IgD-negative memory B cell (primary cell): ENCODE data around the gene CACNA2D3. TPM values are rescaled to one million over a fixed set of nuclear protein-coding genes. Genes with fewer than 3 reads are reported as not detected.

Experiments used
- H3K27ac Mint-ChIP-seq, 3 donors: one replicate each; pipeline ENCODE4 v1.8.0; 2020 to 2022; ENCODE audit warnings: mild to moderate bottlenecking in 3 of 3, mixed read lengths in 3 of 3, moderate library complexity in 1 of 3
- H3K27me3 Mint-ChIP-seq: one replicate; pipeline ENCODE4 v1.8.0; 2021; ENCODE audit warnings: mixed read lengths
- H3K36me3 Mint-ChIP-seq: one replicate; pipeline ENCODE4 v1.8.0; 2020; ENCODE audit warnings: mild to moderate bottlenecking, mixed read lengths
- H3K4me1 Mint-ChIP-seq, 3 donors: one replicate each; pipeline ENCODE4 v1.8.0; 2020 to 2022; ENCODE audit warnings: mixed read lengths in 3 of 3, mild to moderate bottlenecking in 1 of 3
- H3K4me3 Mint-ChIP-seq, 4 donors: one replicate each; pipeline ENCODE4 v1.8.0; 2020 to 2022; ENCODE audit warnings: mild to moderate bottlenecking in 4 of 4, mixed read lengths in 4 of 4, moderate library complexity in 3 of 4
- H3K9me3 Mint-ChIP-seq, 3 donors: one replicate each; pipeline ENCODE4 v1.8.0; 2020 to 2021; ENCODE audit warnings: mixed read lengths in 3 of 3, mild to moderate bottlenecking in 1 of 3
- polyA plus RNA-seq: library from polyadenylated mRNA; unstranded; fragments of 300-500 nt; fragmentation: Illumina TruSeq; gene quantifications from one replicate; pipeline ENCODE4 v1.2.3, GENCODE V29; 2021

Gene CACNA2D3
- polyA plus RNA-seq, 1 donor from 2014 or later, result not detected

DNA sequence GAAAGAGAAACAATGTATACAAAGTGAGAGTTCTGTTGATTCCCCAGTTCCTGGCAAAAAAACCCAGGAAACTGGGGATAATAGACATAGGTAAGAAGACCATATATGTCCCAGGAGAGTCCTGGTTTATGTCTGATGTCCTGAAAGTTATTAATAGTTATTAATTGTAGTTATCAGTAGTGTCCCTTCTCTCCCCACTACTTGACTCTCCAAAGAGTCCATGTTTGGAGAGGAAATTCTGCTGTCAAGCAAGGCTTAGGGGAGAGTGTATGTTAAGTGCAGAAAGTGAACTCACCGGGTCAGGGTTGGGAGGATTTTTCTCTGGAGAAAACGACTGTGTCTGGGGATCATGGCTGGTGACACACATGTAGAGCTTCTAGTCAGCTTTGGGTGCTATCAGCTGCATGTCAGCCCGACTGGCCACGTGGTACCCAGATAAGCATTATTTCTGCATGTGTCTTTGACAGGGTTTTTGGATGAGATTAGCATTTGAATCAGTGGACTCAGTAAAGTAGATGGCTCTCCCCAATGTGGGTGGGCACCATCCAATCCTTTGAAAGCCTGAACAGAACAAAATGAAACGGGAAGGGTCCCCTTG, 80.4 kb downstream of the CACNA2D3 start:
- Mint-ChIP-seq H3K27me3 (peaks cover 3% of the 10 kb centered on the region), H3K4me3 (no peak overlapping the region), H3K36me3 (no peaks in the 10 kb centered on the region), H3K27ac (no peak overlapping the region), H3K4me1 (no peaks in the 10 kb centered on the region), H3K9me3 (peaks cover 0 to 5% (median 5%) of the 10 kb centered on the region in 3 donors)

DNA sequence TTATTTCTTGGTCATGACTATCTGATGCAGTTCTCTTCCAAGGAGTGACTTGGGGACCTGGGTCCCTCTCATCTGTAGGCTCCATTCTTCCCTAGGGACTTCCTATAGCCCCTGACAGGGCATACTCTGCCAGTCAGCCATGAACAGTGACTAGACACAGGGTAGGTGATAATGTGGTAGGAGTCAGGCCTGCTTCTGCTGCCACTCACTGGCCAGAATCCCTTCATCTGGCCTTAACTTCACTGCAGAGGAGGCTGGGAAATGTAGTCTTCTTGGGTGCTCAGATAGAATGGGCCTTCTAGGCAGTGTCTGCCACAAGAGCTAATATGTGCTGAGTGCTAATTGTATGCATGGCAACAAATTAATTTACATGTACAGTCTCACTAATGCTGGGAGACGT, 84.5 kb downstream of the CACNA2D3 start:
- H3K9me3 Mint-ChIP-seq, result peaks cover 5 to 11% (median 5%) of the 10 kb centered on the region in 3 donors
- H3K27me3 Mint-ChIP-seq, result peaks cover 1% of the 10 kb centered on the region
- H3K27ac Mint-ChIP-seq, result no peak overlapping the region
- H3K4me3 Mint-ChIP-seq, result no peak overlapping the region
- no peaks in the 10 kb centered on the region for H3K4me1 Mint-ChIP-seq
- no peaks in the 10 kb centered on the region for H3K36me3 Mint-ChIP-seq

DNA sequence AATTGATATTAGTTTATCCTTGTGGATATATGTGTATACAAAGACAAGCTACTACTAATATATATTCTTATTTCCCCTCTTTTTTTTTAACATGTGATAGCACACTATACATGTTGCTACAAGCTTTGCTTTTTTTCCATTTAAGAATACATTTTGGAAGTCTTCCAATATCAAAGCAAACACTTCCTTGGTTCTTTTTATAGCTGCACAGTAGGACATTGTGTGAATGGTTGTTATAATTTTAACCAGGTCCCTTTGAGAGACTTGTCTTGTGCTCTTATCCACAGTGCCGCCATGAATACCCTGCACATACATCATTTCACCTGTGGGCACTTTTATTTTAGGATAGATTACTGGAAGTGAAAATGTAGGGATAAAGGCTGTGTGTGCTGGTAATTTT, 88.7 kb downstream of the CACNA2D3 start:
- no peaks in the 10 kb centered on the region for H3K4me1 Mint-ChIP-seq
- H3K36me3 Mint-ChIP-seq, result no peaks in the 10 kb centered on the region
- H3K4me3 Mint-ChIP-seq, result no peak overlapping the region

DNA sequence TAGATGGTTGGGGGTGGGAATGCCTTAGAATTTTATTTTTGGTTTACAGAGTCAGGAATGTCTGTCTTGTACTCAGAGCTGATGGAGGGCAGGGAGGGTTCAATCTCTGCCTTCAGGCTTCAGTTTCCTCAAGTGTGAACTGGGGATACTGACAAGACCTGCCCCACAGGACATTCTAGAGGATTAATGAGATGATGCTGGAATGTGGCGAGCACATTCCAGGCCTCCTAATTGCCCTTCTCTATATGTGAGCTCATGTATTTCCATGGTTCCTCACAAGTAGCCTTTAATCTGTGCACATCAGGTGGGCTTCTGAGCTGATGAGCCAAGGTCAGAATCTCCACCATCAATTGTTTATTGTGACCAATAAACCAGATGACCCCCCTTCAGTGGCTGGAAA, 90.4 kb downstream of the CACNA2D3 start:
- Mint-ChIP-seq H3K4me1 (no peaks in the 10 kb centered on the region), H3K27me3 (no peaks in the 10 kb centered on the region), H3K27ac (no peak overlapping the region), H3K4me3 (no peak overlapping the region), H3K36me3 (no peaks in the 10 kb centered on the region), H3K9me3 (peaks cover 0 to 18% (median 2%) of the 10 kb centered on the region in 3 donors)

More for the DNA sequence above, 88.7 kb downstream of the CACNA2D3 start:
- no peaks in the 10 kb centered on the region for H3K27me3 Mint-ChIP-seq
- H3K9me3 Mint-ChIP-seq, result peaks cover 0 to 18% (median 5%) of the 10 kb centered on the region in 3 donors
- no peak overlapping the region for H3K27ac Mint-ChIP-seq

DNA sequence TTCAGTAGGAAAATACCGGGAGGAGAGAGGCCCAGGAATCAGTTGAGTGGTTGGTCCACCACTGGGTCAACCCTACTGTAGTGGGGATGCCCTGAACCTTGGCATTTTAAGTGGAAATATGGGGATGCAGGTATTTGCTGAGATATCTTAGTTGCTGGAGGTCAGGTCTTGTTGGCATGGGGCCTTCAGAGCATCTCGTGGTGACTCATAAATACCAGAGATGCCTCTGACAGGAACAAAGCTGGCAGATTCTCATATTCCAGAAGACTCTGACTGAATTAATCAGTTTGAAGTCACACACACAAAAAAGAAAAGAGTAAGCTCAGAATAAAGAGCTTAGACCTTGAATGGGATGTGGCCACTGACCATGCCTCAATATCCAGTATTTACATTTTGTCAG, 91.6 kb downstream of the CACNA2D3 start:
- Mint-ChIP-seq H3K4me1 (no peaks in the 10 kb centered on the region), H3K36me3 (no peaks in the 10 kb centered on the region), H3K4me3 (no peak overlapping the region), H3K27me3 (no peaks in the 10 kb centered on the region), H3K27ac (no peak overlapping the region), H3K9me3 (peaks cover 0 to 15% (median 2%) of the 10 kb centered on the region in 3 donors)

DNA sequence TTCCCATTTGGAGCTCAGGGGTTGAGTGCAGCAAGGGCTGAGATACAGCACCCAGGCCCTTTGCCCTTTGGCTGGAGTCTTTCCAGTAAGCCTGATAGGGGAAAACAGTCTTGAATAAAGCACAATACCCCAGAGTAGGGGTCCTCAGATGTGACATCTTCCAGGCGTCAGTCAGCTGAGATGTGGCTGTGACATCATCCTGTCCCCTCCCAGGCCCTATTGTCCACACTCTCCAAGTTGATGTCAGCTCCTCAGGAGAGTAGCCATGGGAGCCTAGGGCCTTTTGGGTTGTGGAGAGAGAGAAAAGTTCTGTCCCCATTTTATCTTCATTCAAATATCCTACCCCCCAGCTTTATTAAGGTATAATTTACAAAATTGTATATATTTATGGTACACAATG, 92.5 kb downstream of the CACNA2D3 start:
- H3K9me3 Mint-ChIP-seq, result peaks cover 0 to 8% (median 2%) of the 10 kb centered on the region in 3 donors
- H3K36me3 Mint-ChIP-seq, result no peaks in the 10 kb centered on the region
- no peak overlapping the region for H3K27ac Mint-ChIP-seq
- no peaks in the 10 kb centered on the region for H3K27me3 Mint-ChIP-seq
- H3K4me1 Mint-ChIP-seq, result no peaks in the 10 kb centered on the region
- H3K4me3 Mint-ChIP-seq, result no peak overlapping the region

DNA sequence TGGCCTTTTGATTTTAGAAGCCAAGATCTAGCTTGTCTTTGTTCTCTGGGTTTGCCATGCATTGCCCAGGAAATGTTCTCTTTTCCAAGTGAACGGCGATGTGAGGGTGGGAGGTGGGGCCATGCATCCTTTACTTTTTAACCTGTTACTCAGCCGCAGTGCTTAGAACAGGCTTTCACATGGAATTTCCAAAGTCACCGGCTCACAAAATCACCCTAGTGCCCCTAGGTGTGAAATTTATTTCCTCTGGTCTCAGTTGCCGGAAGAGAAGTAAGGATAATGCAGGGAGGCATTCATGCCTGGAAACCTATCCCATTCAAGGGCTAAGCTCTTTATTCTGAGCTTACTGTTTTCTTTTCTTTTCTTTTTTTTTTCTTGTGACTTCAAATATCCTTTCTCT, 93.2 kb downstream of the CACNA2D3 start:
- H3K27me3 Mint-ChIP-seq, result no peaks in the 10 kb centered on the region
- no peaks in the 10 kb centered on the region for H3K4me1 Mint-ChIP-seq
- no peak overlapping the region for H3K4me3 Mint-ChIP-seq
- no peak overlapping the region for H3K27ac Mint-ChIP-seq
- peaks cover 0 to 7% (median 2%) of the 10 kb centered on the region in 3 donors for H3K9me3 Mint-ChIP-seq
- H3K36me3 Mint-ChIP-seq, result no peaks in the 10 kb centered on the region

DNA sequence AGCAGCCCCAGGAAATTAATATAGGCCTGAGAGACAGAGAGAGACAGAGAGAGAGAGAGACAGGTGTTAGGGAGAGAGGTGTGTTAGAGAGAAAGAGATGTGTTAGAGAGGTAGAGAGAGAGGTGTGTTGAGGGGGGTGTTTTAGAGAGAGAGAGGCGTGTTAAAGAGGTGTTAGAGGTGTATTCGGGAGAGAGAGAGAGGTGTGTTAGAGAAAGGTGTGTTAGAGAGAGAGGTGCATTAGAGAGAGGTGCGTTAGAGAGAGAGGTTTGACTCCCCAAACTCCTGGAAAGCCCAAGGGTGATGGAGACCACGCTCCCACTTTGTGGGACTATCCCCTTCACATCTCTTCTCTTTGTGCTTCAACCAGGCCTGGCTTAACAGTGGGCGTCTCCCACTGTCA, 95.5 kb downstream of the CACNA2D3 start:
- Mint-ChIP-seq H3K27me3 (no peaks in the 10 kb centered on the region), H3K4me1 (no peaks in the 10 kb centered on the region), H3K4me3 (no peak overlapping the region), H3K27ac (no peak overlapping the region), H3K36me3 (no peaks in the 10 kb centered on the region), H3K9me3 (peaks cover 0 to 3% (median 0%) of the 10 kb centered on the region in 3 donors)

DNA sequence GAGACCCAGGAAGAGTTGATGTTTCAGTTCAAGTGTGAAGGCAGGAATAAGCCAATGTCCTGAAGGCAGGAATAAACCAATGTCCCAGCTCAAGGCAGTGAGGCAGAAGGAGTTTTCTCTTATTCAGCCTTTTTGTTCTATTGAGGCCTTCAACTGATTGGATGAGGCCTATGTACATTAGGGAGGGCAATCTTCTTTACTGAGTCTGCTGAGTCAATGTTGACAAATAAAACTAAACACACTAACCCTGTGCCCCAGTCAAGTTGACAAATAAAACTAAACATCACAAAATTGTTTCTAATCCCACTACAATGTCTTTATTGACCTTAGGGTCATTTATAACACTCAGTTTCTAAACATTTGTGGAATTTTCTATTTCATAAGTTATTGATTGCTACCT, 100.0 kb downstream of the CACNA2D3 start:
- H3K36me3 Mint-ChIP-seq, result no peaks in the 10 kb centered on the region
- peaks cover 0 to 5% (median 2%) of the 10 kb centered on the region in 3 donors for H3K9me3 Mint-ChIP-seq
- no peak overlapping the region for H3K4me3 Mint-ChIP-seq
- no peaks in the 10 kb centered on the region for H3K27me3 Mint-ChIP-seq
- H3K27ac Mint-ChIP-seq, result no peak overlapping the region
- no peaks in the 10 kb centered on the region for H3K4me1 Mint-ChIP-seq

DNA sequence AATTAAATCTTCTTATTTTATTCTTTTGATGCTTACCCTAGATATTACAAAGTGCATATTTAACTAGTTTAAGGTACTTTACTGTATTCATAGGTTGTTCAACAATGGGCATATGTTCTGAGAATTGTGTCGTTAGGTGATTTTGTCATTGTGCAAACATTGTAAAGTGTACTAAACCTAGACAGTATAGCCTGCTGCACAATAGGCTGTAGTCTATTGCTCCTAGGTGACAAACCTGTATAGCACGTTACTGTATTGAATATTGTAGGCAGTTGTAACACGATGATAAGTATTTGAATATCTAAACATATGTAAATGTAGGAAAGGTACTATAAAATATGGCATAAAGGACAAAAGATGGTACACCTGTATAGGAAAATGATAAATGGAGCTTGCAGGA, 100.7 kb downstream of the CACNA2D3 start:
- peaks cover 0 to 5% (median 2%) of the 10 kb centered on the region in 3 donors for H3K9me3 Mint-ChIP-seq
- no peaks in the 10 kb centered on the region for H3K27me3 Mint-ChIP-seq
- no peak overlapping the region for H3K27ac Mint-ChIP-seq
- no peaks in the 10 kb centered on the region for H3K4me1 Mint-ChIP-seq
- no peak overlapping the region for H3K4me3 Mint-ChIP-seq
- H3K36me3 Mint-ChIP-seq, result no peaks in the 10 kb centered on the region

DNA sequence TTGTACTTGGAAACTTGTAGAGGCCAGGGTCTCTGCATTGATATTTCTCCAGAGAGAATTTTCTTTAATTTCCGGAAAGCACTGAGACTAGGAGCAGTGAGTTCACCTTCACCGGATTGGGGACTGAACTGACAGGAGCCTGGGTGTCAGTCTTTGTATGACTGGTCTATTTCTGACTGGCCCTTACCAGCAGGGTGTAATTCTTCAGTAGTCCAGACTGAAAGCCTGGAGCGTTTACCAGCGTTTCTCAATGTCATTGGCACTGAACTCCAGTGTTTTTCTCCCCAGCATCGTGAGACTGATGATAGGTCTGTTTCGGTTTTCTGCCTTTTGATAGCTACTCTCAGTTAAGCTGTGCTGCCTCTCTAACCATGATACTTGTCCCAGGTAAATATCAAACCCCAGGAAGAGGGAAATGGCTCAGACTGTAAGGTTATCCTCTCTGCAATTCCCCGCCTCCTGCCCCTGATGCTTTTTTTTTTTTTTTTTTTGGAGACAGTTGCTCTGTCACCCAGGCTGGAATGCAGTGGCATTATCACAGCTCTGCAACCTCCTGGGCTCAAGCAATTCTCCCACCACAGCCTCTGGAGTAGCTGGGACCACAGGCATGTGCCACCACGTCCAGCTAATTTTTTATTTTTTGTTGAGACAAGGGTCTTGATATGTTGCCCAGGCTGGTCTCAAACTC, 103.6 kb downstream of the CACNA2D3 start:
- Mint-ChIP-seq H3K4me3 (no peak overlapping the region), H3K4me1 (no peaks in the 10 kb centered on the region), H3K27me3 (no peaks in the 10 kb centered on the region)

DNA sequence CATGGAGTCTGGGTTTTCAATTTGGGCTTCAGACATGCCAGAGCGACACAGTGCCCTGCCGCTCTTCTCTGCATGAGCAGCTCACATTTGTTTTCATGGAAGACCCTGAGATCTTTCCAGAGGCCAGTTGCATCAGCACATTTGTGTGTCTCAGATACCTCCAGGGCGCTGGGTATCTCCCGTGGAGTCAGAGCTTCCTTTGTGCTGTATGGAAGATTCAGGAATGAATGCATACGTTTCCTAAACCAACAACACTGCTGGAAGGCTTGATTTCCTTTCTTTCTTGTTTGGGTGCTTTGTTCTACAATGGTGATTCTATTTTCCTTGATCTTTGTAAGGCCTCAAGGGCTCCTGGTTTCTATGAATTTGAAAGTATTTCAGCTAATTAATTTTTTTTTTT, 106.5 kb downstream of the CACNA2D3 start:
- Mint-ChIP-seq H3K27ac (no peak overlapping the region), H3K4me1 (no peaks in the 10 kb centered on the region), H3K27me3 (no peaks in the 10 kb centered on the region), H3K9me3 (peaks cover 0 to 5% (median 0%) of the 10 kb centered on the region in 3 donors), H3K4me3 (no peak overlapping the region), H3K36me3 (no peaks in the 10 kb centered on the region)

More for the DNA sequence above, 103.6 kb downstream of the CACNA2D3 start:
- Mint-ChIP-seq H3K36me3 (no peaks in the 10 kb centered on the region), H3K9me3 (peaks cover 0 to 5% (median 2%) of the 10 kb centered on the region in 3 donors), H3K27ac (no peak overlapping the region)

DNA sequence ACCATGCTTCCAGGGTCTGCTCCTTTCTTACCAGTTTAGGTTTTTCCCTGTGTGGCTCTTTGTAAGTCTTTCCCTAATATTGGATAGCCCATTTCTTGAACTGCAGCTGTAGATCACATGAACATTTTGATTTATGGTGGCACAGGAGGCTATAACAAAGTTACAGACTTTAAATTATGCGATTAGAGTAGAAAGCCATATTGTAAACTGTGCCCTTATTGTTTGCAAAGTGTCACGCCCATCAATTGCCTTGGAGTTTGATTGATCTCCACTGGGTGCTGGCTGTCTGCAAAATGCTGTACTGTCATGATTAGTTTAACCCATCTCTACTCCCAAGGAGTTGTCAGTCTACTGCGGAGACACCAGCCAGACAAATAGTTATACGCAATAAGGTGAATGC, 110.3 kb downstream of the CACNA2D3 start:
- Mint-ChIP-seq H3K4me1 (no peaks in the 10 kb centered on the region), H3K36me3 (no peaks in the 10 kb centered on the region), H3K27me3 (no peaks in the 10 kb centered on the region), H3K4me3 (no peak overlapping the region), H3K27ac (no peak overlapping the region), H3K9me3 (peaks cover 0 to 3% (median 0%) of the 10 kb centered on the region in 3 donors)

DNA sequence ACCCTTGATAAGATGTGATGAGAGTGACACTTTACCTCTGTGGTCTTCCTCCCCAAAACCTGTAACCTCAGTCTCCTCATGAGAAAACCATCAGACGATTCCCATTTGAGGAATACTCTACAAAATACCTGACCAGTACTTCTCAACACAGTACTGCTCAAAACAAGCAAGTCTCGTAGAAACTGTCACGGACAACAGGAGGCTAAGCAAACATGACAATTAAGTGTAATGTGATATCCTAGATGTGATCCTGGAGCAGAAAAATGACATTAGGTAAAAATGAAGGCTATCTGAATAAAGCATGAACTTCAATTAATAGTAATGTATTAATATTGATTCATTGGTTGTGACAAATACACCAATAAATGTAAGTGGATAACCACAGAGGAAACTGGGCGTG, 113.6 kb downstream of the CACNA2D3 start:
- H3K4me1 Mint-ChIP-seq, result no peaks in the 10 kb centered on the region

DNA sequence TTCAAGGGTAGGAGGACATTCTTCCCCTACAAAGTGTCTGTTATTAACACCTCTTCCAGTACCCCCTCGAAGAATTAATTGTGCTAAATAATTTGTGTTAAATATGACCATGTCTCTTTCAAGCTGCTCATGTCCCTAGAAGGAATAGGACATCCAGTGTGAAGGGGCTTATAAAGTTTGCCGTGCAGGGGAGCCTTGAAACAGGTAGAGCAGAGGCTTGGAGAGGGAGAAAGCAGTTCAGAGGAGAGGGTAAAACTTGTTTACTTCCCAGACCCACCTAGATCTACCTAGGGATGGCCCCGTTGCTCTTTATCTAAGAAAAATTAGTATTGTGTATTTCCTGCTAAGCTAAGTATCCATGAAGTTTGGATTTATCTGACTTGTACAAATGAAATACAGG, 114.8 kb downstream of the CACNA2D3 start:
- Mint-ChIP-seq H3K36me3 (no peaks in the 10 kb centered on the region), H3K9me3 (peaks cover 0 to 3% (median 0%) of the 10 kb centered on the region in 3 donors), H3K4me3 (no peak overlapping the region), H3K27ac (no peak overlapping the region), H3K4me1 (no peaks in the 10 kb centered on the region), H3K27me3 (no peaks in the 10 kb centered on the region)

More for the DNA sequence above, 113.6 kb downstream of the CACNA2D3 start:
- Mint-ChIP-seq H3K27me3 (no peaks in the 10 kb centered on the region), H3K4me3 (no peak overlapping the region), H3K27ac (no peak overlapping the region), H3K36me3 (no peaks in the 10 kb centered on the region), H3K9me3 (peaks cover 0 to 3% (median 0%) of the 10 kb centered on the region in 3 donors)
